IPS DF 4.7 (cell line): Measurements from ENCODE around the gene RGS1.
"Not testable (repeated sequence)": the region's sequence is repeated elsewhere in the genome, so short reads cannot be mapped to it uniquely, and the experiment has no call there.

Experiments
- DNase-seq: peaks from one replicate; pipeline ENCODE4 v3.0.0-alpha.2; 2013; ENCODE audit warnings: low spot score; ENCODE audit errors: extremely low read depth

RGS1 gene, protein sequence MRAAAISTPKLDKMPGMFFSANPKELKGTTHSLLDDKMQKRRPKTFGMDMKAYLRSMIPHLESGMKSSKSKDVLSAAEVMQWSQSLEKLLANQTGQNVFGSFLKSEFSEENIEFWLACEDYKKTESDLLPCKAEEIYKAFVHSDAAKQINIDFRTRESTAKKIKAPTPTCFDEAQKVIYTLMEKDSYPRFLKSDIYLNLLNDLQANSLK

DNA sequence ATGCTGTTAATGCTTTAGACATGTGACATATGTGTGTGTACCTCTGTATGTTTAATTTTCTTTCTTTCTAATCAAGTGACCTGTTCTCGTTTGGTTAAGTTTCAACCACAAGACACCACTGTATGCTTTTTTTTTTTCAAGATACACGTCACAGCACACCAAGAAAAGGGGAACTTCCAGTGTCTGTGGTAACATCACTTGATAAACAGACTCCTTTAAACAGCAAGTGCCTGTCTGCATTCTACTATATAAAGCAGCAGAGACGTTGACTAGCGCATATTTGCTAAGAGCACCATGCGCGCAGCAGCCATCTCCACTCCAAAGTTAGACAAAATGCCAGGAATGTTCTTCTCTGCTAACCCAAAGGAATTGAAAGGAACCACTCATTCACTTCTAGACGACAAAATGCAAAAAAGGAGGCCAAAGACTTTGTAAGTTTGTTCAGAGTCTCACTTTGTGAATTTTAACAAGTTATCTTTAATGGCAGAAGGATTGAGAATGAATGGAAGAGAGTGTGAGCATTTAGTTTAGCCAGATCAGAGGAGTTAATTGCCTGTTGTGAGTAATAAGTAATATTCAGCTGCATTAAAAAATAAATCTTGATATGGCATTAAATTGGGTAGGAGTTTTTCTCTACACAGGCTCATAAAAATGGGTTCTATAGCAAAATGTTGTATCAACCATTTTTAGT, at the start of gene RGS1:
RGS1 (plus strand) TSS at position 275 of the 691 bp plus-strand sequence; CDS start at position 295, 20 bp downstream.
- no peak for DNase-seq

DNA sequence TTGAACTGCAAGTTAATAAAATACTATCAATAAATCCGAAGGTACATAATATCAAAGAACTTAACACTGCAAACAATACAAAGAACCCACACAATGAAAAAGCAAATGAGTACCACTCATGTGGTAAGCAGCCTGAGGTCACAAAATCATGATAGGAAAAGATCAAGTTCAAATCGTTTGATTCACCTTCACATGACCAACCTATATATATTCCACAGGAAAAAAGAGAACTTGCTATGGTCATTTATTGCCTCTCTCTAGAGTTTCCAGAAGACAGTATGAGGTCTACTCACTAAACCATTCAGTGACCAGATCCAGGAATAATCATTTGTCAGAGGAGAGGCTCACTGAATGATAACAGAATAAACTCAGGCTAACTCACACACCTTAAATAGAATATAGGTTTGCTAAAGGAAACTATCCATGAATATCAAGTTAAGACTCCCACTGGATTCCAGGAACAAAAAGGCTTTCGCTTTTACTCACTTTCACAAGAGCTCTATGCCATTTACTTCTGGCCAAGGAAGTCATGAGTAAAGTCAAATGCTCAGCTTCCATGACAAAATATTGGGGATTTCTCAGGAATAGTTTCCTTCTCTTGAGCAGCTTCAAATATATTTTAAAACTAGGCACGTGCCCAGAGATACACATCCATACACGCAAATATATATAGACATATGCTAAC, 48.3 kb upstream of the RGS1 start:
- no peak for DNase-seq

DNA sequence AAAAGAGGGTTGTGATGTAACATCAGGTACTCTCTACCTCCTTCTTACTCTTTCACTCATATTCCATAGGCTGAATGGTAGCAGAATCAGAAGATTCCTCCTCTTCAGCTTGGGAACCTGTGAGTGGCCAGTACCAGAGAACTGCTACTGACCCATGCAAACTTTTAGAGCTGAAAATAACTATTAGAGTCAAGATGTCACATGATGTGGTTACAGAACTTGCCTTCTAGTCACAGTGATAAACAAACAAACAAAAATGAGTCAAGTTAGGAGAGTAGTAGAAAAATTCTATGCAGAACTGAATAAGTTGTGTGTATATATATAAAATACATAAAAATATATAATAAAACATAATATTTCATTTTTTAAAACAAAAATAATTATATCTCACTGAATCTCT, 47.6 kb upstream of the RGS1 start:
- DNase-seq: no peak

DNA sequence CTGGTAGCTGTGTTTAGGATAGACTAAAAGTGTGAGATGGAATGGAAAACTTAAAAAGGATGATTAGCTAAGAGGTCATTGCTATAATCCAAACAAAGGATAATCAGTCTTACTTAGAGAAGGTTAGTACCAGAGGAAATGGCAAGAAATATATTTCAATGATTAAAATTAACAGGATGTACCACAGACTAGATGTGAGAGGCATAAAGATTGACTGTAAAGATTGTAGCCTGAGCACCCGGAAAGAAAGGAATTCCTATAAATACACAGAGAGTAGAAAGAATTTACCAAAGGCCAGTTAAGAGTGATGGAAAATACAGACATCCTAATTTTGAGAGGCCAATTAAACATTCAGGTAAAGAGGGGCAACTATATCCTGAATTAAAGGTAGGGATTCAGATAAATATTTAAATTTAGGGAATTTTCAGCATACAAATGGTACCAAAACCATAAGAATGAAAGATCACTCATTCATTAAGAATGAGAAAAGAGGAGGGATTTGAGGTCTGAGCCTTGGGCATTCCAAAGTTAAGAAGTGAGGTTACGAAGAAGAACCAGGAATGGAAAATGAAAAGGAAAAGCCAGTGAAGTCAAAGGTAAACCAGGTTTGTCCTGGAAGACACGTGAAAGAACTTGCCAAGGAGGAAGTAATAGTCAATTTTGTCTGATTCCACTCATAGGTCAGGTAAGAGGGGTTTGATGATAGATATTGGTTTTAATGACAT, 46.4 kb upstream of the RGS1 start:
- DNase-seq: no peak

DNA sequence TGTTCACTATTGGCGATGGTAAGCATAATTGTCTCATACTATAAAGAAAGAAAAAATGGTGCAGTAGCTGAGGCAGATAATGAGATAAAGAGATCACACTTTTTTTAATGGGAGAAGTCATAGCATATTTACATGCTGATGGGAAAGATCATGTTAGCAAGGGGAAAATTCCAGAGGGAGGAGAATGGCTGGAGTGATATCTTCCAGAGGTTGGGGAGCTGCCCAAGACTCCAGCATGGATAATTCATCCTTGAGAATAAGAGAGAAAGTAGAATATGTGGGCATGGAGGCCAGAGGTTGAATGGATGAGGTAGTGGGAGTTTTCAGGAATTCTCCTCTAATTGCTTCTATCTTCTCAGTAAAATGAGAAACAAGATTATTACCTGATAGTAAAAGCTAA, 45.8 kb upstream of the RGS1 start:
- DNase-seq: no peak

DNA sequence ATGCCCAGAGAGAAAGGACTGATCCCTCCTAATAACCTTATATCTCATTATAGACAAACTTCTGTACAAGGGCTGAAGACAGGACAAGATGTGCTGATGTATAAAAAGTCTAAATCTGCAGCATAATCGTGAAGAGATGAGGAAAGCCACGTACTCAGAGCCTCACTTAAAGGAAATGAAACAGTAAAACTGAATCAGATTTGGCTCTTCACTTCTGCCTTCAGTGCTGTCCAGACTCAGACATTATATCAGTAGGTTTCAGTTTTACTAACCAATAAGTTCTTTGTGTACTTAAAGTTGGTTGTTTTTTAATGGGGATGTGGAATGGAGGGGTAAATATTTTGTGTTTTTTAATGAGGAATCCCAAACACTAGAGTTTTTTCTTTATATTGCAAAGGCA, 45.3 kb upstream of the RGS1 start:
- DNase-seq: no peak

DNA sequence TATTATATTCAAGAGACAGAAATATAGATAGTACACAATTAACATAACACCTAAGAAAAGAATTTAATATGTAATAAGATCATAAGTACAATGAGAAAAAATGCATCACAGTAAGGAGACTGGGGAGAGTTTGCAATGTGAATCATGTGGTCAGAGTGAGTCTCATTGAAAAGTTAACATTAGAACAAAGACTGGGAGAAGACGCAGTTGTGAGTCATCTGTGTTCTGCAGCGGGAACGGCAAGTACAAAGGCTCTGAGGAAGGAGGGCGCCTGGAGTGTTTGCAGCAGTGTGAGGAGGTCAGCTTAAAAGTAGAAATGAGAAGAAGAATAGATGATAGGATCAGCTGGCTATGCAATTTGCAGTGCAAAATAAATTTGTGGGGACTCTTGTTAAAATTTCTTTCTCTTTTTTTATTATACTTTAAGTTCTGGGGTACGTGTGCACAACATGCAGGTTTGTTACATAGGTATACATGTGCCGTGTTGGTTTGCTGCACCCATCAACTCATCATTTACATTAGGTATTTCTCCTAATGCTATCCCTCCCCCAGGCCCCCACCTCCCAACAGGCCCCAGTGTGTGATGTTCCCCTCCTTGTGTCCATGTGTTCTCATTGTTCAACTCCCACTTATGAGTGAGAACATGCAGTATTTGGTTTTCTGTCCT, 44.4 kb upstream of the RGS1 start:
- DNase-seq: not testable (repeated sequence)

DNA sequence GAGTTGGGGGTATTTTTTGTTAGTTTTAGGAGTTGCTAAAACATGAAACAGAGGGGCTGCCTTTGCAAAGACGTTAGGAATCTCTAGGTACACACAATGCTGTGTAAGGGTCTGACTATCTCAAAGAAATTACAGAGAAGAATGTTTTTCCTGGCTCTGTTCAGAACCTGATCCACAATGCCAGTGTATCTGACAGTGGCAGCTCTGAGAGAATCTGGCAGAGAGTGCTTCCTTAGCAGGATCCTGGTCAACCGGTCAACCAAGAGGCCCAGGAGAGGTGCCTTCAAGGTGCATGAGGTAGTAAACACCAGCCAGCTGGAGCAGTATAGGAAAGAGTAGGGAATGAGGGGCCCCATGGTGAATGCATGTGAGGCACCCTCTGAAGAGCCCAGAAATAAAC, 40.9 kb upstream of the RGS1 start:
- no peak for DNase-seq

DNA sequence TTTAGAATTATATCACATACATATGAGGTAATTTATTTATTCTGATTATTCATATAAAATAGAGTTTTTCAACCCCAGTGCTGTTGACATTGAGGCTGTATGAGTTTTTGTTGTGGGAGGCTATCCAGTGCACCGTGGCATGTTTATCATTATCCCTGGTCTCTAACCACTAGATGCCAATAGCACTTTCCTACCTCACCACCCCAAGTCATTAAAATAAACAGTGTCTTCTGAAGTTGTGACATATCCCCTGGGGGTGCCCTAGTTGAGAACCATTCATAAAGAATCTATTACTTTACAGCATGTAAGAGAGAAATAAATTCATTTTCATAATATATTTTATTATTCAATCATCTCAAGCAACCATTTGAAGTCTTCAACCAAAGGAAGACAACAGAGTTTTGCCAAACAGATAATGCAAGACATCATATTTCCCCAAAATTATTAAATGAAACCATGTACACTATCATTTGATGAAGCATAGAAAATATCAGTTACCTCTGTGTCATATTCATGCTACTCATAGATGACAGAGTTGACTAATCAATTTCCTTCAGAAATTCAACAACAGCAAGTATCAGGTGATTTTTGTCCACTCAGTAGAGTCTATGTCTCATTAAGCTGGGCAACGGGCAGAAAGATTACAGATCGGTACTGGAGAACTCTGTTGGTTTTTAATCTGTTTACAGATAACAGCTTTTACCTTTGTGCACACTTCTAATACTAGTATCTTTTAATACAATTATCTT, 39.5 kb upstream of the RGS1 start:
- DNase-seq: no peak

DNA sequence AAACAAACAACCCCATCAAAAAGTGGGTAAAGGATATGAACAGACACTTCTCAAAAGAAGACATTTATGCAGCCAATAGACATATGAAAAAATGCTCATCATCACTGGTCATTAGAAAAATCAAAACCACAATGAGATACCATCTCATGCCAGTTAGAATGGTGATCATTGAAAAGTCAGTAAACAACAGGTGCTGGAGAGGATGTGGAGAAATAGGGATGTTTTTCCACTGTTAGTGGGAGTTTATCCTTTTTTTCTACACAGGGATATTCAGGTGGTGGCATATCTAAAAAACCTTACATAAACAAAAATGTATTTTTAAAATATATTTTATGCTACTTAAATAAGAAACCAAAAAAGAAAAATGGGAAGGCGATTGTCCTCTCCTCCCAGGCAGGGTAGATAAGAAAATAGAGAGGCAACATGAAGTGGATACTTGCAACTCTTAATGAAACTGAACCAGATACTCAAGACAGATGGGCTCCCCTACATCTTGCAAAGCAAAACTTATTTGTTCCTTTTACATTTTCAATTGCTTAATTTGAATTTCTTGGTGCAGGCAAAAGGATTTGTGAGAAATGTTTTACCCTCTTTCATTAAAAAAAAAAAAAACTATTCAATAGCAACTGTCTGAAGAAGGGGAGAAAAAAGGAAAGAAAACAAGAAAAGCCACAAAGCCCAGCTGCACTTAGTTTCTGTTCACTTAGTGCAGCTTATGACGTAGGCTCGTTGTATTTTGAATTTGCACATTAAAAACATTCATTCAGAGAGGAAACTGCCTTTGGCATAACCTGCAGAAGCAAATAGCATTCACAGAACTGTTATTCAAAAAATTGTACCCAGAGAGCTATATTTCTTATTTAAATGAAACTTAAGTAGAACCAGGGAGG, 36.9 kb upstream of the RGS1 start:
- no peak for DNase-seq

DNA sequence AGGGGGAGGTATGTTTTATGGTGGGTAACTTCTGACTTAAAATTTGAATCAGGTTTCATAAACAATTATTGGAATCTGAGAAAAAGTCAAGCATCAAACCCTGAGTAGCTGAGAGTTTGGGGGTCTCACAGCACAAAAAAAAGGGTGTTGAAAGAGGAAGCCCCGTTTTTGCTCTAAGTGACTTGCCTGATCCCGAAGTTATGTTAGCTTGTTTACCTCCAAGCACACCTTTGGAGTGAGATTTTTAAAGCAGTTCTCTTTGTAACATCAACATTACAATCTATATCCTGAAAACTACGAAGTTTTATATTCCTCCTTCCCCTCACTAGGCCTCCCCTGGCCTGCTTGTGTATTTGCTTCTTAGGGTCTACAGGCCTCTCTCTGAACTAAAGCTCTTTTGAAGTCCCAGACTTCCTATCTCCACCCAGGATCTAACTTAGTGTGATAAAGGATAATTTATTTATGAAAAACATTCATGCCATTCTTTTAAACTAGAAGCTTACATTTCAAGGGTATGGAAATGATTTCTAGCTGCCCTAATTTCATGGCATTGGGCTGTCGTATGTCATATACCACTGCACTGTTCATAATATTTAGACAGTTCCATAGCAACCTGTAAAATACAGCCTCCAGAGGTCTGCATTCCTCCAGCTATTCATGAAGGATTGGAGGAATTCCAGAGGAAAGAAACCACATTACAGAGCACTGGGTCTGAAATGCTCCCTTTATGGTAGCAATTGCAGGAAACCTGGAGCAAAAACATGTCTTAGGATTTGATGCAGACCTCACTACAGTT, 36.1 kb upstream of the RGS1 start:
- no peak for DNase-seq

DNA sequence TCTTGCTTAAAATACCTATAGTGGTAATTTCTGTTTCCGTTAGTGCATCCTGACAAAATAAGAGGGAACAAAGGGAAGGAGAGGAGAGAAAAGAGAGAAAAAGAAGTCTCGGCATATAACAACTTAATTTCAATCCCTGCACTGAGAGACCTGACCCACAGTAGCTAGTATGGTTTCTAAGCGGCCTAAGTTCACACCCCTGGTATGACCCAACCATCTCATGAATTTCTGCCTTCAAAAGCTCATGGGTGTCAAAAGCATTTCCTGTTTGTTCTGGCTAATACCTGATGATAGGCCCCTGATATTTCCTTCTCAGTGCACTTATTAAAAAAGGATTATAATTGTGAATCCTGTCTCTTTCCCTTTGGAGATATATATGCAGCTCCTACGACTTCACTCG, 32.1 kb upstream of the RGS1 start:
- DNase-seq: no peak

DNA sequence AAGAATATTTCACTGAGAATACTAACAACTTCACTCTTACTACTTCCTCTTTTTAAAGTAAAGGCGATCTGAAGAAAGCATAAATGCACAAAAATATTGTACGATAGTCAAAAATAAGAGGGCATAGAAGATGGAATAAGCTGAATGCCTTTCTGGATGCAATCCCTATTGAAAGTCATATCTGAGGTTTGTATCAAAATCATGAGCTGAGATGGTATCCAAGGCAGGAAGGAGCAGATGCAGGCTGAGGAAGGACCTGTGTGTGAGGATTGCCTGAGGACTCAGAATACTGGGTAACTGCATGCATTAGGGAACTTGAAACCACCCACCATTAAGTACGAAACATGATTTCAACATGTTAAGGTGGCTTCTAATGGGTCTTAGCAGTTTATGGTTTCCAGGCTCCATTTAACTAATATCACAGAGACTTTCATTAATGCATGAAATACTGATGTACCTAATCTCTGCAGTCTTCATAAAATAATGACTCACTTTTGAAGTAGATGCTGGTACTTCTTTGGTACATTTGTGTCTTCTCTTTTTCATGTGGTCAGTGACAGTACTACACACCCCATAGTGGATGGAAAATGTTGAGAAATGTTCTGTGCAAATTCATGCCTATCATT, 29.6 kb upstream of the RGS1 start:
- DNase-seq: no peak

DNA sequence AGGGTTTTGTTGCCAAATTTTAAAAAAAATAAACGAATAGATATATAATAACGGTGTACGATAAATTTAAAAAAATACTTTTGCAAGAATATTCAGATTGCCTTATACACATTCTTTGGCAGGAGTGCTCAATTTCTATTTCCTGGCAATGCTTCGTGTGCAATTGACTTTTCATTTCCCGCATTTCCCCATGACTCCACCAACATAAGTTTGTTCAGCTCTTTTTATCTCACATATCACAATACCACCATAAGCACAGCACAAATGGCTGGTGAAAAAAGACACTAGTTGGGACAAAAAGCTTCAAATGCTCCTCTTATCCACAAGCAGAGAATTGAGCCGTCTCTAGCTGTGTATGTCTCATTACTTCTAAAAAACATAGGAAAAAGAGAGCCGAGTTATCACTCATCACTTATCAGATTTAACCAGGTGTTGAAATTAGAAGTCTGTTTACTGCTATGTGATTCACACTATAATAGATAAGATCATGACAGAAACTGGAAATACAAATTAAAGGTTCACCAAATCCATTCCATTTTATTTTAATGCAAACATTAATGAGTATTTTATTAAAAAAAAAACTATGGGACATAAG, 28.9 kb upstream of the RGS1 start:
- no peak for DNase-seq

DNA sequence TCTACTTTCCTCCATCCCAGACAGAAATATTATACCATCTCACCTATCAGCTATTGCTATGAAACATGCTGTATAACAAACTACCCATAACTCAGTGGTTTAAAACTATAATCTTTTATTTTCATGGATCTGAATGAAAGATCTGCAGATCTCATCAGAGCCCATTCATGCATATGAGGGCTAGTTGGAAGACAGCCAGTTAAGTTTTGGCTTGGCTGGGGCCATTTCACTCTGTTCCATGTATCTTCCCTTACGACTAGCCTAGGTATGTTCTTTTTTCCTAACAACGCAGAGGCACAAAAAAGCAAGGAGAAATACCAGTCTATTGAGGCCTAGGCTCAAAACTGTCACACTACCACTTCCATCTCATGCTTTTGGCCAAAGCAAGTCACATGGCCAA, 28.1 kb upstream of the RGS1 start:
- DNase-seq: no peak

DNA sequence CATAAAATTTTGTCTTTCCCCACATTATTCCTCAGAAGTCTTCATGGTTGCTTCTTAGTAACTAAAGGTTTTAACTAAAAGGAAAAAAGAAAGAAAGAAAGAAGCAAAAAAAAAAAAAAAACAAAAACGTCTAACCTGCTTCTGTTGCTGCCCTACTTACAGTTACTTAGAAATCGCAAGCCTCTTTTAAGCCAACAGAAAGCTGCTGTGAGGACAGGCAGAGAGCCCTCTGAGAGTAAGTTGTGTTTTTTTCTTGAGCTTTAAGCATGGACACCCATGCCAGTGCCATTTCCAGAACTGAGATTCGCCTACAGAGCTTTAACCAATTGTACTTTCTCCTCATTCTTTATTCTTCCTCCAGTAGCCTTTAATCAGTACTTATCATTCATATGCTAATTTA, 25.6 kb upstream of the RGS1 start:
- DNase-seq: no peak

DNA sequence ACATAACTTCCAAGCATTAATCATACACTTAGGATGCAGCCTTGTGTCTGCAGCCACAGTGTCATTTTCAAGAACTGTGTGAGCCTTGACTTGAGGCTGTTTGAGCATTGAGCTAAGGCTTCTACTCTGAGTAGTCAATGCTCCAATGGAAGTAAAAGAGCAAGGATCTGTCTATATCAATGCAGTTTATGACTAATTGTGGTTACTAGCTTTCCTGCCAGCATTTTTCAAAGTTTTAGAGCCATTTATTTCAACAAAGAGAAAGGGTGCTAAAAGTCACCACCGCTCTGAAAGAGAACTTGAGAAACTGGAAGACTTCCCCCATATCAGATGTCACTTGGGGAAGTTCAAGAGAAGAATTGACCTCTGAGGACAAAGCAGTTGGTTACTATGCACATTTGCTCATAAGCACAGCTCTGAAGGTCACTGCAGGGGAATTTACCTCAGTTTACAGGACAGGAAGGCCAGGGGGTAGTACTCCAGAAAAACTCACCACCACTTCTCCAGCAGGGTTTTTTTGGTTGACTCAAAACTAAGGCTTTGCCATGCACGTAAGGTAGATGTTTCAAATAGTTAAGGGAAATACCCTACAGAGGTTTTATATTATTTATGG, 24.5 kb upstream of the RGS1 start:
- no peak for DNase-seq

DNA sequence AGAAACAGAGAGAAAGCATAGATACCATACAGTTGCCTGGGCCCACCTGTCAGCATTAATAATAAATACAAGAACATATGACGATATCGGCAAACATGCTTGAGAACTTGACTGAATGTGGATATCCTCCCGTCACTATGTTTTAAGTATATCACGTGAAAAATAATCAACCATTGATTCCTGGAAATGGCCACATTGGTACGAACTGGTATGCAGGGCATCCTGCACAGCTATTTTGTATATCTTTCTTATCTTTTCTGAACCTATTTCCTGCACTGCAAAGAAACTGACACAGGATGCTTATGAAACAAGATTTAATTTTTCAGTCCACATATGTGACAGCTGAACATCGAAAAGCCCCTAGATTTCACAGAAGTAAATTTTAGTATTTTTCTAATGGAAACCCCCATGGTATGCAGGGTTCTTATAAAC, 22.8 kb upstream of the RGS1 start:
- no peak for DNase-seq
